ENCODE measurements around the gene KLK14. TPM values are rescaled to one million over a fixed set of nuclear protein-coding genes. Genes with fewer than 3 reads are reported as not detected.

The KLK14 gene
- total RNA-seq, 3 donors from 2014 or later, result 0.41 TPM; not detected in 2

DNA sequence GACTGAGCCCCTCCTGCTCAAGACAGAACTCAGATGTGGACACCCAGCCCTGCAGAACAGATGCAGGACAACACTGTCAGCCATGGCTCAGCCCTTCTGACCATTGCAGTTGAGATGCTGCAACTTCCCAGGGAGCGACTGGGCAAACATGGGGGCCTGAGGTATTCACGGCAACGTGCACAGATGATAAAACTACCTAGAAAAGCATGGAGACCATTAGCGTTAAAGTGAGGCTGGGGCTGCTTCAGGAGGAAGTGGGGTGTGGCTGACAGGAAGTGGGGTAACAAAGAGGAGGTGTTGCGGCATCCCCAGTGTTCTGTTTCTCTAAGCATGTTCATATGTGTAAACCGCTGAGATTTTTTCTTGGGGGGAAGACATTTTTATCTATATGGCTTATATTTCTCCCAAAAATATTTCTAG lies 40.7 kb upstream of the KLK14 start:
- DNase-seq (peak in 1 of 3 donors; percentile 53), ATAC-seq (peak; percentile 59)
- no peak for TF ChIP-seq CTCF (IDR thresholded peaks at IDR 0.05)
- no peaks in the 10 kb centered on the region for H3K36me3 ChIP-seq (ENCODE audit: low read depth)
- intact Hi-C loops (cut with DNase I, micrococcal nuclease), result no loop called here
- no peaks in the 10 kb centered on the region for H3K9me3 ChIP-seq
- H3K4me3 ChIP-seq, result no peak overlapping the region
- no peaks in the 10 kb centered on the region for H3K4me1 ChIP-seq (ENCODE audit: low read depth)

- ATAC-seq (no peak), DNase-seq (peak in 1 of 3 donors; percentile 48)
- no peak overlapping the region for H3K4me3 ChIP-seq
- H3K36me3 ChIP-seq (ENCODE audit: low read depth), result no peaks in the 10 kb centered on the region
- intact Hi-C loops (cut with DNase I, micrococcal nuclease), result no loop called here
- no peak for TF ChIP-seq CTCF (IDR thresholded peaks at IDR 0.05)
- no peaks in the 10 kb centered on the region for H3K4me1 ChIP-seq (ENCODE audit: low read depth)
- H3K9me3 ChIP-seq, result no peaks in the 10 kb centered on the region
Measured at GRCh38 chr19:51122112-51122981, 39.7 kb upstream of the KLK14 start.

DNA sequence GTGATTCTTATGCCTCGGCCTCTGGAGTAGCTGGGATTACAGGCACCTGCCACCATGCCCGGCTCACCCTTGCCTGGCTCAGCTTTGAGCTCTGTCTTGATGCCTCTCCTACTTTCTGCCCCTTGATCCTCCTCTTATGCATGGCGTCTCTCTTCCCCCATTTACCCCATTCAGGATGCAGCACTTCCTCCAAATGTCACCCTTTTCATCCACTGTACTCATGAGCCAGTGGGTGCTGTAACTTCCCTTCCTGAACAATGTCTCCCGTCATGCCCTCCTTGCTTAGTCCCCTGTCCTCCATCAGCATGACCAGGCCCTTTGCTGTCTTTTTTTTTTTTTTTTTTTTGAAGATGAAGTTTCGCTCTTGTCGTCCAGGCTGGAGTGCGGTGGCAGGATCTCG lies 38.6 kb upstream of the KLK14 start:
- no peaks in the 10 kb centered on the region for H3K9me3 ChIP-seq
- ATAC-seq (no peak), DNase-seq (no peak)
- no peak for TF ChIP-seq CTCF (IDR thresholded peaks at IDR 0.05)
- intact Hi-C loops (cut with DNase I, micrococcal nuclease), result no loop called here
- no peaks in the 10 kb centered on the region for H3K4me1 ChIP-seq (ENCODE audit: low read depth)
- no peaks in the 10 kb centered on the region for H3K36me3 ChIP-seq (ENCODE audit: low read depth)
- H3K4me3 ChIP-seq, result no peak overlapping the region

GRCh38 chr19:51120160-51120559 lies 37.5 kb upstream of the KLK14 start:
- intact Hi-C loops (cut with DNase I, micrococcal nuclease), result no loop called here
- no peaks in the 10 kb centered on the region for H3K36me3 ChIP-seq (ENCODE audit: low read depth)
- H3K4me1 ChIP-seq (ENCODE audit: low read depth), result no peaks in the 10 kb centered on the region
- ATAC-seq (no peak), DNase-seq (no peak)
- TF ChIP-seq CTCF (IDR thresholded peaks at IDR 0.05), result no peak
- no peak overlapping the region for H3K4me3 ChIP-seq
- no peaks in the 10 kb centered on the region for H3K9me3 ChIP-seq

DNA sequence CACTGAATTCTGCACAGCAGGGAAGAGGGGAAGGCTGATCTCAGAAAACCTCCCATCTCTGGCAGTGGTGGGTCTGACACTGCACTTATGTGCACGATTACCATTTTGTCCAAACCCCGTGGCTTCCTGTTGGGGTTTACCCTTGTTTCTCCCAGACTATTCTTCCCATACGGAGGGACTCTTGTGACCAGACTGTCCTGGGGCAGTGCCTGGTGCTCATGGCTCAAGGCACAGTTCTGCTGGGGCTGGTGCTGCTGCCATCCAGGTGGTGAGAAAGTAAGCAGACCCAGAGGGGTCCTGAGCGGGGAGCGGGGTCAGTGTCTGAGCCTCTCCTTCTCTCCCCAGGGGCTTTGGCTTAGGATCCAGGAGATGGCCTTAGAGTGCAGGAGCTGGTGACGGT lies 36.9 kb upstream of the KLK14 start:
- H3K4me3 ChIP-seq, result no peak overlapping the region
- H3K9me3 ChIP-seq, result no peaks in the 10 kb centered on the region
- H3K4me1 ChIP-seq (ENCODE audit: low read depth), result no peaks in the 10 kb centered on the region
- peak in 1 of 3 donors; percentile 34 for DNase-seq
- H3K36me3 ChIP-seq (ENCODE audit: low read depth), result no peaks in the 10 kb centered on the region
- TF ChIP-seq CTCF (IDR thresholded peaks at IDR 0.05), result no peak
- intact Hi-C loops (cut with DNase I, micrococcal nuclease), result no loop called here
- ATAC-seq, result no peak

Measured in mucosa of descending colon (tissue), 3 donors.